ENCODE data around the gene TMEM184A. TPM values are rescaled to one million over a fixed set of nuclear protein-coding genes. Genes with fewer than 3 reads are reported as not detected.

TMEM184A gene
- total and polyA plus RNA-seq, 2 of the 8 experiments (the other 6 are each of a cell fraction or from before 2014, with no cell fraction given) = 1.8 to 2.1 TPM

GRCh38 chr7:1597066-1597760 is 41.2 kb upstream of the TMEM184A start:
- no peak overlapping the region for H2BK15ac ChIP-seq (ENCODE audit: low read length)
- no peak overlapping the region for H2BK120ac ChIP-seq (replicated peaks; ENCODE audit: low read depth, low read length)
- H4K91ac ChIP-seq (replicated peaks; ENCODE audit: insufficient read length, low read length) = no peak overlapping the region
- FAIRE-seq (no peak), DNase-seq (ENCODE audit: low read depth in 1 of 2, low spot score in 2 of 2) (no peak)
- H3K79me2 ChIP-seq (ENCODE audit: control insufficient read depth in 1 of 2, insufficient read depth in 2 of 2, low read length in 2 of 2) = no peaks in the 10 kb centered on the region
- no peaks in the 10 kb centered on the region for H3K9me3 ChIP-seq (ENCODE audit: insufficient read depth in 2 of 2, low read depth in 1 of 2, low read length in 1 of 2)
- H3K27ac ChIP-seq (ENCODE audit: low read depth, low read length) = no peak overlapping the region
- H4K8ac ChIP-seq (ENCODE audit: extremely low read depth, insufficient read depth, low read length) = no peak overlapping the region
- no peak overlapping the region for H2AFZ ChIP-seq (ENCODE audit: low read length)
- H2BK5ac ChIP-seq (ENCODE audit: low read depth, low read length) = no peak overlapping the region
- H3K9ac ChIP-seq (replicated peaks in 1 of 4; ENCODE audit: extremely low read depth in 1 of 4, low read depth in 3 of 4, low read length in 3 of 4) = no peak overlapping the region
- H3K23ac ChIP-seq (ENCODE audit: insufficient read length) = no peak overlapping the region
- no peaks in the 10 kb centered on the region for H3K4me1 ChIP-seq (replicated peaks in 1 of 4; ENCODE audit: control insufficient read depth in 3 of 4, insufficient read depth in 4 of 4, low read length in 3 of 4)
- H3K14ac ChIP-seq (ENCODE audit: insufficient read length) = no peak overlapping the region
- H4K5ac ChIP-seq (ENCODE audit: insufficient read length, low read depth, low read length) = no peak overlapping the region
- WGBS, 2 experiments (ENCODE audit: extremely low coverage in 1 of 2, insufficient coverage in 1 of 2, insufficient read length in 1 of 2, insufficient replicate concordance in 2 of 2, low coverage in 1 of 2, low lambda C conversion rate in 2 of 2, missing lambda C conversion rate in 1 of 2) = 83% methylated on average over 16 of the region's 16 CpGs; no CpG with 5 or more reads in 1 of the 2 experiments
- H3K27me3 ChIP-seq (replicated peaks in 1 of 4; ENCODE audit: control insufficient read depth in 3 of 4, extremely low read depth in 1 of 4, insufficient read depth in 3 of 4, low read length in 3 of 4) = no peaks in the 10 kb centered on the region
- H3K18ac ChIP-seq (ENCODE audit: extremely low read depth, low read length) = no peak overlapping the region
- no peak overlapping the region for H2AK5ac ChIP-seq (ENCODE audit: low read depth, low read length)
- H2BK20ac ChIP-seq (ENCODE audit: low read length) = no peak overlapping the region
- peaks cover 0 to 5% of the 10 kb centered on the region in 2 experiments for H4K20me1 ChIP-seq (replicated peaks in 1 of 2; ENCODE audit: control insufficient read depth in 1 of 2, insufficient read depth in 2 of 2, low read length in 2 of 2)
- H3K36me3 ChIP-seq (ENCODE audit: control insufficient read depth in 2 of 4, insufficient read depth in 4 of 4, low read length in 3 of 4) = no peaks in the 10 kb centered on the region
- H2BK12ac ChIP-seq (ENCODE audit: low read depth, low read length) = no peak overlapping the region
- H3K4me2 ChIP-seq (ENCODE audit: insufficient read depth in 1 of 2, low read depth in 2 of 2, low read length in 2 of 2) = no peak overlapping the region
- peaks cover 15% of the 10 kb centered on the region; the same call in 1 of the 2 replicates for H3K23me2 ChIP-seq (ENCODE audit: low read depth, low read length)
- ChIA-PET CTCF (ENCODE audit: partially characterized antibody) (interaction anchor here (0.8 to 1.4 kb wide), 5 partner anchors 11 to 611 kb away, joined by 3 to 4 read pairs (median 3); no protein-coding TSS in a partner anchor), POLR2A (ENCODE audit: partially characterized antibody) (interaction anchor here (0.6 kb wide), 1 partner anchor 17 kb away, joined by 3 read pairs; no protein-coding TSS in a partner anchor)
- no peak overlapping the region for H3K4ac ChIP-seq (replicated peaks; ENCODE audit: insufficient read length, low read depth, low read length)
- no peaks in the 10 kb centered on the region for H3K79me1 ChIP-seq (ENCODE audit: low read depth, low read length)
- H3K4me3 ChIP-seq (ENCODE audit: extremely low read depth in 1 of 4, insufficient read depth in 2 of 4, low read depth in 3 of 4, low read length in 4 of 4) = no peak overlapping the region
- H3K56ac ChIP-seq (replicated peaks; ENCODE audit: insufficient read length, low read depth, low read length) = no peak overlapping the region
- TF ChIP-seq CTCF (IDR thresholded peaks at IDR 0.05; ENCODE audit: control extremely low read depth in 1 of 3, insufficient read depth in 1 of 3, low read depth in 1 of 3, low read length in 3 of 3) (no peak), EP300 (IDR thresholded peaks at IDR 0.05; ENCODE audit: borderline replicate concordance in 1 of 2, low read depth in 2 of 2, low read length in 2 of 2) (no peak), YY1 (IDR thresholded peaks at IDR 0.05; ENCODE audit: low read depth, low read length) (no peak), ZNF274 (IDR thresholded peaks at IDR 0.05; ENCODE audit: borderline replicate concordance, extremely low read depth, low read length) (no peak), CREB1 (IDR thresholded peaks at IDR 0.05) (no peak), KDM4A (IDR thresholded peaks at IDR 0.05; ENCODE audit: low read depth, low read length, severe bottlenecking) (no peak), RNF2 (IDR thresholded peaks at IDR 0.05; ENCODE audit: borderline replicate concordance, low read depth, low read length, missing control alignments, poor library complexity, severe bottlenecking) (no peak), NRF1 (IDR thresholded peaks at IDR 0.05; ENCODE audit: low read depth, low read length) (no peak), JUN (IDR thresholded peaks at IDR 0.05; ENCODE audit: low read depth, low read length) (no peak), CHD1 (IDR thresholded peaks at IDR 0.05; ENCODE audit: low read depth, low read length) (no peak)
